ENCODE results near the gene LCN9. TPM values are rescaled to one million over a fixed set of nuclear protein-coding genes. Genes with fewer than 3 reads are reported as not detected.

Gene LCN9
- total and polyA plus RNA-seq, 12 donors = not detected

DNA sequence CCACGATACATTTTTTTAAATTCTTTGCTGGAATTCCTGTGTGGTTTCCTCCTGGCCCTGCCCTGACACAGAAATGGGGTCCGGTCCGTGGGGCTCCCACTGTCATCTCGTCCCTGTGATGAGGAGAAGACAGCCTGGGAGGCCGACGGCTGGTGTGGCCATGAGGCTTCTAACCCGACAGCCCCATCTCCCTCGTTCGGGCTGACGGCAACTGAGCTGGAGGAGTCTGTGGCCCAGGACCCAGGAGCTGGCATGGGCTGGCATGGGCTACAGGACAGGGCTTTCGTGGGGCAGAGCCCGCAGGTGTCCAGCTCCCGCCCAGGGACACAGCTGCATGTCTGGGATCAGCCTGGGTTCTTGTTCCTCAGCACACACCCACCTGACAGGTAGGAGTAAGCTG is 13.8 kb downstream of the LCN9 start:
- Histone ChIP-seq H3K9me3 (no peaks in the 10 kb centered on the region), H3K4me1 (no peaks in the 10 kb centered on the region), H3K27ac (no peak overlapping the region), H3K4me3 (no peak overlapping the region), H3K27me3 (peaks cover 0 to 14% (median 8%) of the 10 kb centered on the region in 7 donors), H3K36me3 (no peaks in the 10 kb centered on the region)
- DNase-seq (peak in 1 of 2 donors; percentile 3), ATAC-seq (no peak)
- TF ChIP-seq, protein P1, sequence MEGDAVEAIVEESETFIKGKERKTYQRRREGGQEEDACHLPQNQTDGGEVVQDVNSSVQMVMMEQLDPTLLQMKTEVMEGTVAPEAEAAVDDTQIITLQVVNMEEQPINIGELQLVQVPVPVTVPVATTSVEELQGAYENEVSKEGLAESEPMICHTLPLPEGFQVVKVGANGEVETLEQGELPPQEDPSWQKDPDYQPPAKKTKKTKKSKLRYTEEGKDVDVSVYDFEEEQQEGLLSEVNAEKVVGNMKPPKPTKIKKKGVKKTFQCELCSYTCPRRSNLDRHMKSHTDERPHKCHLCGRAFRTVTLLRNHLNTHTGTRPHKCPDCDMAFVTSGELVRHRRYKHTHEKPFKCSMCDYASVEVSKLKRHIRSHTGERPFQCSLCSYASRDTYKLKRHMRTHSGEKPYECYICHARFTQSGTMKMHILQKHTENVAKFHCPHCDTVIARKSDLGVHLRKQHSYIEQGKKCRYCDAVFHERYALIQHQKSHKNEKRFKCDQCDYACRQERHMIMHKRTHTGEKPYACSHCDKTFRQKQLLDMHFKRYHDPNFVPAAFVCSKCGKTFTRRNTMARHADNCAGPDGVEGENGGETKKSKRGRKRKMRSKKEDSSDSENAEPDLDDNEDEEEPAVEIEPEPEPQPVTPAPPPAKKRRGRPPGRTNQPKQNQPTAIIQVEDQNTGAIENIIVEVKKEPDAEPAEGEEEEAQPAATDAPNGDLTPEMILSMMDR (IDR thresholded peaks at IDR 0.05) = no peak
- intact Hi-C loops (cut with DNase I) = no loop called here
- WGBS, 2 donors = 86 to 89% methylated on average over 13 of the region's 13 CpGs

- ATAC-seq (no peak), DNase-seq (no peak)
- Histone ChIP-seq H3K4me1 (no peaks in the 10 kb centered on the region), H3K36me3 (no peaks in the 10 kb centered on the region), H3K27me3 (peaks cover 0 to 19% (median 8%) of the 10 kb centered on the region in 7 donors), H3K27ac (no peak overlapping the region), H3K4me3 (no peak overlapping the region), H3K9me3 (no peaks in the 10 kb centered on the region)
- TF ChIP-seq, protein P1 (IDR thresholded peaks at IDR 0.05) = no peak
- WGBS, 2 donors = 83 to 84% methylated on average over 22 of the region's 22 CpGs
- intact Hi-C loops (cut with DNase I) = no loop called here
These were observed 14.6 kb downstream of the LCN9 start for GRCh38 chr9:135677641-135678168.

GRCh38 chr9:135678236-135679017 is 15.3 kb downstream of the LCN9 start:
- Histone ChIP-seq H3K27ac (no peak overlapping the region), H3K4me1 (no peaks in the 10 kb centered on the region), H3K36me3 (no peaks in the 10 kb centered on the region), H3K9me3 (no peaks in the 10 kb centered on the region), H3K27me3 (peaks cover 0 to 26% (median 15%) of the 10 kb centered on the region in 7 donors), H3K4me3 (no peak overlapping the region)
- ATAC-seq (peak in 1 of 8 donors; percentile 24), DNase-seq (no peak)
- TF ChIP-seq, protein P1 (IDR thresholded peaks at IDR 0.05) = no peak
- 90 to 92% methylated on average over 20 of the region's 20 CpGs for WGBS, 2 donors
- intact Hi-C loops (cut with DNase I) = no loop called here

DNA sequence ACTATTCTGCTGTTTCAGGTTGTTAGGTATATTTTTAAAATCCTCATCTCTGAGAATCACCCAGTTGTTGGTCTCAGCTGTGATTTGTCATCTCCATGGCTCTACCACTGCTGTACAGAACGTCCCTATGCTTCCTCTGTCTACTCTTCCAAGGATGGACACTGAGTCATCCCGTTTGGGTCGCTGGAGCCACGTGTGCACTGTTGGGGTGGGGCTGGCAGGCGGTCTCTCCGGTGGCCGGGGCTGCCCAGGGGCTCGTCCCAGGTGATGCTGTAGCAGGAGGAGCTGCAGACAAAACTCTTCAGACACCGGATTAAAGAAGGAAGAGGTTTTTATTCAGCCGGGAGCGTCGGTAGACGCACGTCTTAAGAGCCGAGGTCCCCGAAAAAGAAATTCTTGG is 16.9 kb downstream of the LCN9 start:
- ATAC-seq = no peak
- intact Hi-C loops (cut with DNase I) = no loop called here
- Histone ChIP-seq H3K36me3 (no peaks in the 10 kb centered on the region), H3K9me3 (no peaks in the 10 kb centered on the region), H3K4me3 (no peak overlapping the region), H3K4me1 (no peaks in the 10 kb centered on the region), H3K27me3 (peaks cover 0 to 40% (median 30%) of the 10 kb centered on the region in 7 donors), H3K27ac (no peak overlapping the region)
- WGBS, 2 donors = 68 to 71% methylated on average over 16 of the region's 16 CpGs
- TF ChIP-seq, protein P1 (IDR thresholded peaks at IDR 0.05) = no peak
- DNase-seq = no peak

Data from heart right ventricle (tissue), 16 donors.